ENCODE measurements around the gene TM4SF1. TPM values are rescaled to one million over a fixed set of nuclear protein-coding genes. Genes with fewer than 3 reads are reported as not detected.

TM4SF1 gene
- polyA plus RNA-seq, 1 of the 3 experiments (the other 2 are of a cell fraction) = 209 TPM

- Histone ChIP-seq H2AFZ (ENCODE audit: low read depth) (no peak overlapping the region), H3F3A (replicated peaks; ENCODE audit: insufficient read depth) (peaks cover 37% of the 10 kb centered on the region), H3K9me3 (no peaks in the 10 kb centered on the region), H3K4me2 (peak overlapping the region; percentile 70), H3K4me1 (ENCODE audit: control insufficient read depth in 1 of 2, insufficient read depth in 2 of 2, low read depth in 1 of 2, low read length in 1 of 2) (peaks cover 21 to 22% of the 10 kb centered on the region in 2 experiments; a peak in 3 of 4 replicates), H3K27me3 (ENCODE audit: insufficient read depth) (no peaks in the 10 kb centered on the region), H3K79me2 (ENCODE audit: insufficient read depth) (peaks cover 34% of the 10 kb centered on the region), H3K9ac (peak overlapping the region; percentile 81), H3K27ac (ENCODE audit: low read depth in 2 of 2, low read length in 1 of 2) (peak overlapping the region; percentile 86 to 91), H3K4me3 (ENCODE audit: low read depth in 2 of 2, low read length in 1 of 2) (peak overlapping the region in 1 of 2 experiments; percentile 61; a peak in 1 of 4 replicates), H3K9me2 (no peaks in the 10 kb centered on the region), H3K36me3 (replicated peaks in 1 of 2; ENCODE audit: control insufficient read depth in 1 of 2, insufficient read depth in 2 of 2, low read length in 1 of 2) (peaks cover 6 to 17% of the 10 kb centered on the region in 2 experiments), H4K20me1 (ENCODE audit: insufficient read depth) (no peaks in the 10 kb centered on the region)
- 88% methylated on average over 7 of the region's 9 CpGs for WGBS (ENCODE audit: low lambda C conversion rate)
- DNase-seq = no peak
- CTCF ChIA-PET = no interaction called here
- no peak for TF ChIP-seq EP300 (IDR thresholded peaks at IDR 0.05; ENCODE audit: borderline replicate concordance in 1 of 2, low read depth in 1 of 2, low read length in 1 of 2)
- TF ChIP-seq SIN3A (IDR thresholded peaks at IDR 0.05; ENCODE audit: borderline replicate concordance, low read depth, low read length) = no peak
- TF ChIP-seq TCF12 (IDR thresholded peaks at IDR 0.05) = no peak
- POLR2A ChIA-PET = no interaction called here
Measured at GRCh38 chr3:149378478-149379309, 1.2 kb upstream of the TM4SF1 start.

DNA sequence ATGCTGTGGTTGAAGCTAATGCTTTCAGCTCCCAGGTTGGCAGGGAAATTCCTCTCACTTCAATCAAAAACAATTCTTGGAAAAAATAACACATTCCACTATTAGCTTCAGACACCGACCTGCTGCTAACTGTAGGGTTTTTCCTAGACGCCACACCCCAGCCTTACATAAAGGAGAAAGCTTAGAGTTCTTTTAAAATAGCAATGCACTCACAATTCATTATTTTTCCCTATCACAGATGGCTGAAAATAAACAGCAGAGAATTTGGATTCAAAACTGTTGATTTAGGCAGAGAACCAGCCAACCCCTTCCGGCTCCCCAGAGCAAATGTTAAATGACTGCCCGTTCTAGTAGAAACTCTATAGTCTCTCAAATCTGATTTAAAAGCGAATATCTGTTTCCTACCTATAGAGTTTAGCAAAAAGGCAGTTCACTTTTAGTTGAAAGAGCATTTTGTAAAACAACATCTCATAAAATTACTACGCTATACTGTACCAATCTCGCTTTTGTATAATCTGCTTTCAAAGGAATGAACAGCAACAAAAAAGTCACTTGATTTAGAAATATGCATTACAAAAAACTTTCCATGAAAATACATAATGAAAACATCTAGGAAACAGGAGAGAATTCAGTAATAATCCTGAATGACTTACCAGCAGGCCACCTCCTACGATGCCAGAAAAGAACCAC, 586 bp downstream of the TM4SF1 start:
- peaks cover 48% of the 10 kb centered on the region for H3K79me2 ChIP-seq (ENCODE audit: insufficient read depth)
- H3K27ac ChIP-seq (ENCODE audit: low read depth in 2 of 2, low read length in 1 of 2) = peak overlapping the region; percentile 86 to 91
- H4K20me1 ChIP-seq (ENCODE audit: insufficient read depth) = no peaks in the 10 kb centered on the region
- POLR2A ChIA-PET = no interaction called here
- H3K4me2 ChIP-seq = peak overlapping the region; percentile 70
- H3K9me2 ChIP-seq = no peaks in the 10 kb centered on the region
- H3K9ac ChIP-seq = peak overlapping the region; percentile 81
- TF ChIP-seq TCF12 (IDR thresholded peaks at IDR 0.05) = peak; percentile 55
- TF ChIP-seq RAD21 (IDR thresholded peaks at IDR 0.05; ENCODE audit: low read length) = no peak
- TF ChIP-seq, protein P1, sequence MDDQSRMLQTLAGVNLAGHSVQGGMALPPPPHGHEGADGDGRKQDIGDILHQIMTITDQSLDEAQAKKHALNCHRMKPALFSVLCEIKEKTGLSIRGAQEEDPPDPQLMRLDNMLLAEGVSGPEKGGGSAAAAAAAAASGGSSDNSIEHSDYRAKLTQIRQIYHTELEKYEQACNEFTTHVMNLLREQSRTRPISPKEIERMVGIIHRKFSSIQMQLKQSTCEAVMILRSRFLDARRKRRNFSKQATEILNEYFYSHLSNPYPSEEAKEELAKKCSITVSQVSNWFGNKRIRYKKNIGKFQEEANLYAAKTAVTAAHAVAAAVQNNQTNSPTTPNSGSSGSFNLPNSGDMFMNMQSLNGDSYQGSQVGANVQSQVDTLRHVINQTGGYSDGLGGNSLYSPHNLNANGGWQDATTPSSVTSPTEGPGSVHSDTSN (IDR thresholded peaks at IDR 0.05) = peak; percentile 41; the same call in 1 of the 2 replicates
- peak; percentile 42; the same call in 1 of the 2 replicates for TF ChIP-seq NFIC (IDR thresholded peaks at IDR 0.05; ENCODE audit: borderline replicate concordance)
- no peak for TF ChIP-seq CHD2 (IDR thresholded peaks at IDR 0.05; ENCODE audit: low read length, partially characterized antibody)
- TF ChIP-seq USF2 (IDR thresholded peaks at IDR 0.05; ENCODE audit: borderline replicate concordance, low read depth, low read length) = no peak
- no peak for TF ChIP-seq RCOR1 (IDR thresholded peaks at IDR 0.05; ENCODE audit: low read length)
- TF ChIP-seq GABPA (IDR thresholded peaks at IDR 0.05; ENCODE audit: low read depth) = peak; percentile 12; the same call in 1 of the 2 replicates
- no peak for TF ChIP-seq SIN3A (IDR thresholded peaks at IDR 0.05; ENCODE audit: borderline replicate concordance, low read depth, low read length)
- H2AFZ ChIP-seq (ENCODE audit: low read depth) = peak overlapping the region; percentile 4; the same call in 1 of the 2 replicates
- CTCF ChIA-PET = no interaction called here
- peaks cover 6 to 36% of the 10 kb centered on the region in 2 experiments for H3K36me3 ChIP-seq (replicated peaks in 1 of 2; ENCODE audit: control insufficient read depth in 1 of 2, insufficient read depth in 2 of 2, low read length in 1 of 2)
- H3F3A ChIP-seq (replicated peaks; ENCODE audit: insufficient read depth) = peaks cover 32% of the 10 kb centered on the region
- H3K4me1 ChIP-seq (ENCODE audit: control insufficient read depth in 1 of 2, insufficient read depth in 2 of 2, low read depth in 1 of 2, low read length in 1 of 2) = peaks cover 22 to 23% of the 10 kb centered on the region in 2 experiments; a peak in 3 of 4 replicates
- no peak for DNase-seq
- 25% methylated on average over 8 of the region's 8 CpGs for WGBS (ENCODE audit: low lambda C conversion rate)
- peak overlapping the region; percentile 50 to 61 for H3K4me3 ChIP-seq (ENCODE audit: low read depth in 2 of 2, low read length in 1 of 2)
- no peaks in the 10 kb centered on the region for H3K27me3 ChIP-seq (ENCODE audit: insufficient read depth)
- H3K9me3 ChIP-seq = no peaks in the 10 kb centered on the region
